C4-2B (cell line): Measurements from ENCODE around the gene ZNF598.

Experiments used
- ZFX ChIP-seq: fragments of 450-650 bp; IDR thresholded peaks from 2 replicates; pipeline ENCODE4 v1.6.1; 2017
- TF ChIP-seq, protein P1 (sequence below): fragments of 450-650 bp; conservative IDR thresholded peaks from 2 replicates; pipeline ENCODE4 v1.5.1; 2017; ENCODE audit warnings: mild to moderate bottlenecking

DNA sequence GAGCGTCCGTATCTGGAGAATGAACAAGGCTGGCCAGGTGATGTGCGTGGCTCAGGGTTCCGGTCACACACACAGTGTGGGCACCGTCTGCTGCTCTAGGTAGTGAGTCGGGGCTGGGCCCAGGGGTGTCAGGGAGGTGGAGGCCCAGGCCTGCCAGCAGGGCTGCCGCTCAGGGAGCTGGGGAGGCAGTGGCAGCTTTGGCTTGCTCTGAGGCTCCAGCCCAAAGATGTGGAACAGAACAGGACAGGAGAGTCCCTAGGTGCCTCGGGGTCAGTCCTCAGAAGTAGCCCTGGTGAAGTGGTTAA, 33.5 kb downstream of the ZNF598 start:
- TF ChIP-seq, protein P1, sequence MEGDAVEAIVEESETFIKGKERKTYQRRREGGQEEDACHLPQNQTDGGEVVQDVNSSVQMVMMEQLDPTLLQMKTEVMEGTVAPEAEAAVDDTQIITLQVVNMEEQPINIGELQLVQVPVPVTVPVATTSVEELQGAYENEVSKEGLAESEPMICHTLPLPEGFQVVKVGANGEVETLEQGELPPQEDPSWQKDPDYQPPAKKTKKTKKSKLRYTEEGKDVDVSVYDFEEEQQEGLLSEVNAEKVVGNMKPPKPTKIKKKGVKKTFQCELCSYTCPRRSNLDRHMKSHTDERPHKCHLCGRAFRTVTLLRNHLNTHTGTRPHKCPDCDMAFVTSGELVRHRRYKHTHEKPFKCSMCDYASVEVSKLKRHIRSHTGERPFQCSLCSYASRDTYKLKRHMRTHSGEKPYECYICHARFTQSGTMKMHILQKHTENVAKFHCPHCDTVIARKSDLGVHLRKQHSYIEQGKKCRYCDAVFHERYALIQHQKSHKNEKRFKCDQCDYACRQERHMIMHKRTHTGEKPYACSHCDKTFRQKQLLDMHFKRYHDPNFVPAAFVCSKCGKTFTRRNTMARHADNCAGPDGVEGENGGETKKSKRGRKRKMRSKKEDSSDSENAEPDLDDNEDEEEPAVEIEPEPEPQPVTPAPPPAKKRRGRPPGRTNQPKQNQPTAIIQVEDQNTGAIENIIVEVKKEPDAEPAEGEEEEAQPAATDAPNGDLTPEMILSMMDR: no peak
- no peak for TF ChIP-seq ZFX
